Neutrophil (primary cell): ENCODE data around the gene INPP1.
"Not testable (repeated sequence)": the region's sequence is repeated elsewhere in the genome, so short reads cannot be mapped to it uniquely, and the experiment has no call there.

Experiments used
- H3K27ac ChIP-seq: fragments of 200-600 bp; sonication (generic); 2 replicates; pipeline ENCODE4 v1.5.1; 2016; ENCODE audit warnings: mild to moderate bottlenecking, moderate library complexity
- H3K27me3 ChIP-seq: fragments of 200-600 bp; sonication (generic); 2 replicates; pipeline ENCODE4 v1.6.0; 2016; ENCODE audit warnings: mild to moderate bottlenecking
- H3K36me3 ChIP-seq: fragments of 200-600 bp; sonication (generic); 2 replicates; pipeline ENCODE4 v1.5.1; 2017
- H3K4me1 ChIP-seq, 2 experiments: fragments of 200-600 bp in 1 of 2; sonication (generic) in 1 of 2; 1 replicate in 1 of 2; 2 replicates in 1 of 2; pipeline versions ENCODE4 v1.5.1 to v1.6.1; 2013 to 2016; ENCODE audit warnings: low read depth in 1 of 2, low read length in 1 of 2, mild to moderate bottlenecking in 1 of 2, moderate library complexity in 1 of 2; ENCODE audit not compliant: control insufficient read depth in 1 of 2, insufficient read depth in 1 of 2
- H3K4me3 ChIP-seq, 2 experiments: fragments of 200-600 bp in 1 of 2; sonication (generic) in 1 of 2; 1 replicate in 1 of 2; 2 replicates in 1 of 2; pipeline ENCODE4 v1.5.1; 2013 to 2016; ENCODE audit warnings: low read depth in 1 of 2, low read length in 1 of 2, mild to moderate bottlenecking in 1 of 2, moderate library complexity in 1 of 2
- H3K9me3 ChIP-seq: fragments of 200-600 bp; sonication (generic); 2 replicates; pipeline ENCODE4 v1.5.1; 2016
- TF ChIP-seq, protein P1 (sequence below): fragments of 200-600 bp; sonication (generic); IDR thresholded peaks from 2 replicates; pipeline ENCODE4 v1.5.1; 2016; ENCODE audit warnings: antibody characterized with exemption

The INPP1 gene, protein sequence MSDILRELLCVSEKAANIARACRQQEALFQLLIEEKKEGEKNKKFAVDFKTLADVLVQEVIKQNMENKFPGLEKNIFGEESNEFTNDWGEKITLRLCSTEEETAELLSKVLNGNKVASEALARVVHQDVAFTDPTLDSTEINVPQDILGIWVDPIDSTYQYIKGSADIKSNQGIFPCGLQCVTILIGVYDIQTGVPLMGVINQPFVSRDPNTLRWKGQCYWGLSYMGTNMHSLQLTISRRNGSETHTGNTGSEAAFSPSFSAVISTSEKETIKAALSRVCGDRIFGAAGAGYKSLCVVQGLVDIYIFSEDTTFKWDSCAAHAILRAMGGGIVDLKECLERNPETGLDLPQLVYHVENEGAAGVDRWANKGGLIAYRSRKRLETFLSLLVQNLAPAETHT

DNA sequence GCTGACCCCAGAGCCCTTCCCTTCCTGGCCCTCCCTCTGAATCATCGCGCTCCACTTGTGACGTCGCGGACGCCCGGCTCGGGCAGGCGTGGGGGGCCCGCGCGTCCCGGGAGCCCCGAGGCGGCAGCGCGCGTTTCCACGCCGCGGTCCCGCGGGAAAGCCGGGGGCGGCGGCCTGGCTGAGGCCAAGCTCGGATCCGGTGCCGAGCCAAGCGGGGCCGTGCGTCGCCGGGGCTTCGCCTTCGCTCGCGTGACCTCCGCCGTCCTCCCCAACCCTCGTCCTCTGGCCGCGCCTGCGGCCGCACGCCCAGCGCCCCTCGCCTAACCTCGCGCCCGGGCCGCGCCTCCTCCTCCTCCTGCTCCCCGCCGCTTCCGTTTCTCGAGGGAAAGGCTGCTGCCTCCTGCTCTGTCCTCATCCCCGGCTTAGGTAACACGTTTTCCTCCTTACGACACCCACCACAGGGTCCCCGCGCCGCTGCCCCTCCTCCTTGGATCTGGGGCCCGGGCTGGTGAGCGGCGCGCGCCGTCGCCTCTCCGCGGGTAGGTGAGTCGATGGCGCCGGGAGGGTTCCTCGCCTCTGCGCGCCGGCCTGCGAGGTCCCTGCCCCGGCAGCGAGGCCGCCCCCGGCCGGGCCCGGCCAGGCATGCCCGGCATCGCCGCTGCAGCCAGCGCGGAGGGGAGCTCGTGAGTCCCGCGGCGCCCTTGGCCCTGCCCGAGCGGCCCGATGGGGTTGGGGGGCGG lies at the start of gene INPP1:
INPP1 (plus strand) TSS at position 54 of the 740 bp plus-strand sequence. CDS start 16,514 bp downstream, outside the sequence.
- peak within 1 kb of the TSS; percentile 76 to 91 for H3K4me3 ChIP-seq
- no peaks in the 10 kb centered on the region for H3K36me3 ChIP-seq
- peak within 1 kb of the TSS; percentile 94 for H3K27ac ChIP-seq
- TF ChIP-seq, protein P1, sequence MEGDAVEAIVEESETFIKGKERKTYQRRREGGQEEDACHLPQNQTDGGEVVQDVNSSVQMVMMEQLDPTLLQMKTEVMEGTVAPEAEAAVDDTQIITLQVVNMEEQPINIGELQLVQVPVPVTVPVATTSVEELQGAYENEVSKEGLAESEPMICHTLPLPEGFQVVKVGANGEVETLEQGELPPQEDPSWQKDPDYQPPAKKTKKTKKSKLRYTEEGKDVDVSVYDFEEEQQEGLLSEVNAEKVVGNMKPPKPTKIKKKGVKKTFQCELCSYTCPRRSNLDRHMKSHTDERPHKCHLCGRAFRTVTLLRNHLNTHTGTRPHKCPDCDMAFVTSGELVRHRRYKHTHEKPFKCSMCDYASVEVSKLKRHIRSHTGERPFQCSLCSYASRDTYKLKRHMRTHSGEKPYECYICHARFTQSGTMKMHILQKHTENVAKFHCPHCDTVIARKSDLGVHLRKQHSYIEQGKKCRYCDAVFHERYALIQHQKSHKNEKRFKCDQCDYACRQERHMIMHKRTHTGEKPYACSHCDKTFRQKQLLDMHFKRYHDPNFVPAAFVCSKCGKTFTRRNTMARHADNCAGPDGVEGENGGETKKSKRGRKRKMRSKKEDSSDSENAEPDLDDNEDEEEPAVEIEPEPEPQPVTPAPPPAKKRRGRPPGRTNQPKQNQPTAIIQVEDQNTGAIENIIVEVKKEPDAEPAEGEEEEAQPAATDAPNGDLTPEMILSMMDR = peak; percentile 23
- H3K4me1 ChIP-seq = peaks cover 37% of the 10 kb centered on the region in 2 experiments
- no peaks in the 10 kb centered on the region for H3K27me3 ChIP-seq
- no peaks in the 10 kb centered on the region for H3K9me3 ChIP-seq

DNA sequence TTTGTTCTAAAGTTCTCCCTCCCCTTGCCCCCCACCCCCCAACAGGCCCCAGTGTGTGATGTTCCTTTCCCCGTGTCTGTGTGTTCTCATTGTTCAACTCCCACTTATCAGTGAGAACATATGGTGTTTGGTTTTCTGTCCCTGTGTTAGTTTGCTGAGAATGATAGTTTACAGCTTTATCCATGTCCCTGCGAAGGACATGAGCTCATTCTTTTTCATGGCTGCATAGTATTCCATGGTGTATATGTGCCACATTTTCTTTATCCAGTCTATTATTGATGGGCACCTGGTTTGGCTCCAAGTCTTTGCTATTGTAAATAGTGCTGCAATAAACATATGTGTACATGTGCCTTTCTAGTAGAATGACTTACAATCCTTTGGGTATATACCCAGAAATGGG lies 45.5 kb upstream of the INPP1 start:
- not testable (repeated sequence) for H3K9me3 ChIP-seq, H3K27ac ChIP-seq, H3K27me3 ChIP-seq, H3K36me3 ChIP-seq, H3K4me3 ChIP-seq, H3K4me1 ChIP-seq

DNA sequence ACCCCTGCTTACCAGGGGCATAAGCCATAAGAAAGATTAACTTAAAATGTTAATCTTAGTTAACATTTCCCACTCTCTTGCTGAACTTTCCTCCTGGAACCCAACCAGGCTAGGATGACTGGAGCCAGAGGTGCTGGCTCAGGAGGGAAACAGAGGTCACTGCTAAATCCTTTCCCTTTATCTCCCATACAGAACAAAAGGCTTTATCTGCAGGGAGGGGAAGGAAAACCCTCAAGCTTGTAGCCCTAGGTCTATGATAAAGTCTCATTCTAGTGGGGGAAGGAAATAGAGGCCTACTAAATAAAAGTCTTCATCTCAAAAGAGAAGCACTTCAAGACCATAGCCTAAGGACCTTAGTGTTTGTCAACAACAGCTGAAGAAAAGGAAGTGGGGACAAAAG lies 42.4 kb upstream of the INPP1 start:
- Histone ChIP-seq H3K27ac (no peak overlapping the region), H3K27me3 (no peaks in the 10 kb centered on the region), H3K4me1 (no peaks in the 10 kb centered on the region), H3K9me3 (no peaks in the 10 kb centered on the region), H3K4me3 (no peak overlapping the region), H3K36me3 (peaks cover under 1% of the 10 kb centered on the region)
- TF ChIP-seq, protein P1 = no peak

DNA sequence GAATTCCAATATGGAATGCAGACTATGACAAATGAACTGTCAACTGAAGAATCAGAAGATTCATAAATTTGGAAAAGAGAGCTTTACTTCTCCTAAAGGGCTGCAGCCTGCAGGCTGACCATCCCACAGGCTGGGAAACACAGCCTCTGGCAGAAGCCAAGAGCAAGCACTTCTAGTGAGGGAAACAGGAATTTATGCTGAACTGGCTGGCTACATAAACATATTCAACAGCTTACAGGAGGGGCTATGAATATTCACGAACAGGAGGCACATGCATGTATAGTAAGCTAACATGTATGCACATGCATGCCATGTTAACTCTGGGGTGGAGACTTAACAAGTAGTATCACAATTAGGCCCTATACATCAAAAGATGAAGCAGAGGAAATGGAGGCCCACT lies 41.3 kb upstream of the INPP1 start:
- no peak overlapping the region for H3K4me3 ChIP-seq
- H3K4me1 ChIP-seq = no peaks in the 10 kb centered on the region
- no peaks in the 10 kb centered on the region for H3K27me3 ChIP-seq
- no peaks in the 10 kb centered on the region for H3K9me3 ChIP-seq
- TF ChIP-seq, protein P1 = no peak
- no peaks in the 10 kb centered on the region for H3K36me3 ChIP-seq
- no peak overlapping the region for H3K27ac ChIP-seq

DNA sequence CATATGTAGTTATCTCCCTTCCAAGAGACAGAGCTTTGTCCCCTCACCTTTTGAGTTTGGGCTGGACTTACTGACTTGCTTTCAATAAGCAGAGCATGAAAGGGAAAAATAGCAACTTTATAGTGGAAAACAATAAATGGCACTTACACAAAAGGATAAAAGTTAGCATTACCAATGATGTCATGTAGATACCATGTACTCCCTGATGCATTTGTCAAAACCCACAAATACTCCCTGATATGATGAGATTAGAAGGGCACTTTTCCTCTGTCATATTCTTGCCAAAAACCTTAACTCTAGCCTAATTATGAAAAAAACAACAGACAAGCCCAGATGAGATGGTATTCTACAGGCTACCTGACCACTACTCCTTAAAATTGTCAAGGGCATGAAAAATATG lies 39.7 kb upstream of the INPP1 start:
- H3K9me3 ChIP-seq = no peaks in the 10 kb centered on the region
- no peak overlapping the region for H3K4me3 ChIP-seq
- TF ChIP-seq, protein P1 = no peak
- H3K4me1 ChIP-seq = no peaks in the 10 kb centered on the region
- H3K36me3 ChIP-seq = no peaks in the 10 kb centered on the region
- no peak overlapping the region for H3K27ac ChIP-seq
- no peaks in the 10 kb centered on the region for H3K27me3 ChIP-seq

DNA sequence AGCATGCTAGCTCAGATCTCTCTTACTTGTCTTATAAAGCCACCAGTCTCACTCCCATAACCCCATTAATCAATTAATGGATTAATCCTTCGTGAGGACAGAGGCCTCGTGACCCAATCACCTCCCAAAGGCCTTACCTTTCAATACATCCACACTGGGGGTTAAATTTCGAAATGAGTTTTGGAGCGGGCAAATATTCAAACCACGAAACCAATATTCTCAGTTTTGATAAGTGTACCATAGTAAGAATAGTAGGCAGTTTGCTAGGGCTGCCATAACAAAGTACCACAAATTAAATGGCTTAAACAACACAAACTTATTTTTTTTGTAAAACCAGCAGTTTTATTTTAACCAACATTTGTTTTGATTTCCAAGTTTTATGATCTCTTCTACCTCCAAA lies 39.0 kb upstream of the INPP1 start:
- Histone ChIP-seq H3K4me3 (no peak overlapping the region), H3K36me3 (no peaks in the 10 kb centered on the region), H3K27me3 (no peaks in the 10 kb centered on the region), H3K9me3 (no peaks in the 10 kb centered on the region), H3K4me1 (no peaks in the 10 kb centered on the region), H3K27ac (no peak overlapping the region)
- TF ChIP-seq, protein P1 = no peak
